Activated CD4-positive, alpha-beta T cell treated with anti-CD3 and anti-CD28 coated beads, Interleukin-10, Interleukin-2, amounts not matched to agents 100 ng/mL and 50 ng/mL, durations not matched to agents 16 hours and 8 hours (primary cell): ENCODE measurements around the gene CACYBP.
A peak's percentile ranks its signal among the peaks of the same experiment; 100 is the strongest.
"Not testable (repeated sequence)": the region's sequence is repeated elsewhere in the genome, so short reads cannot be mapped to it uniquely, and the experiment has no call there.

Experiments used
- DNase-seq: peaks from one replicate; pipeline ENCODE4 v3.0.0-alpha.2; 2020

The CACYBP gene

DNA sequence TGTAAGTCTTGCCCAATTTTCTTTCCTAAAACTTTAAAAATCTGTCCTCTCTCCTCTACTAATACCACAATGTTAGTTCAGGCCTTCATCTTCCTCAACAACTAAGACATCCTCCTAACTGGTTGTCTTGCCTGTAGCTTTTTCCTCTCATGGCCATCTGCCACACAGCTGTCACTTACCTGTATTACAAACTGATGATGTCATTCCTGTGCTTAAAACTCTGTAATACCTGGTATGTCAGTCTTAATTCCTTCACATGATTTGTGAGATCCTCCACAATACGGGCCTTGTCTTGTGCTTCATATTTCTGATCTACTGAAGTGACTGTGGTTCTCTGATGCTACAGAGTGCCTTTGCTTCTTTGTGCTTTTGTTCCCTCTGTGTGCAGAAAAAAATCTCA lies 13.7 kb downstream of the CACYBP start:
- no peak for DNase-seq

DNA sequence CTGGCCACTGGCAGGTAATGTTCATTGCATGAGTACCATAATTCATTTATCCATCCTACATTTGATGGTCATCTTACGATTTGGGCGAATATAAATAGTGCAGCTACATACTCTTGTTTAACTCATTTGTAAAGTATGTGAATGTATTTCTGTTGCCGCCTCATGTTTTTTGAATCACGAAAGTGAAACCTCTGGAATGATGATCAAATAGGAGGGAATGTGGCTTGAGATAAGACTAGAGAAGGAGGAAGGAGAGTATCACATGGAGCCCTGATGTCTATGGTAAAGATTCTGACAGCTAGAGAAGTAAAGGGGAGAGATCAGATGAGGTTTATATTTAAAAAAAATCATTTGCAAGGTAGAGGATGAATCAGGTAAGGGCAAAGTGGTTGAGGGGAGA lies 15.5 kb downstream of the CACYBP start:
- DNase-seq: no peak

DNA sequence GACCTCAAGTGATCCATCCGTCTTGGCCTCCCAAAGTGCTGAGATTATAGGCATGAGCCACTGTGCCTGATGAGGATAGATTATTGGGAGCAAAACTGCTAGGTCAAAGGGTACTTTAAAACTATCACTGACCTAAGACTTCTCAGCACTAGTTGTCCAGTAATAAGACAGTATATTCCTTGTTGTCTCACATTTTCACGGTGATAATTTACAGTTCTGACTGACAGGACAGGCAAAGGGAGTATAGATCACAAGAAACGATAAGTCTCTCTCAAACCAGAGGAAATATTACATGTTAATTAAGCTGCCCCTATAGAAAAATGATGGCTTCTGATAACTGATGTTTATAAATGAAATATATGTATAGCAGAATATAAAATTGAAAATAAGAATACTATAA lies 19.8 kb downstream of the CACYBP start:
- DNase-seq: no peak

DNA sequence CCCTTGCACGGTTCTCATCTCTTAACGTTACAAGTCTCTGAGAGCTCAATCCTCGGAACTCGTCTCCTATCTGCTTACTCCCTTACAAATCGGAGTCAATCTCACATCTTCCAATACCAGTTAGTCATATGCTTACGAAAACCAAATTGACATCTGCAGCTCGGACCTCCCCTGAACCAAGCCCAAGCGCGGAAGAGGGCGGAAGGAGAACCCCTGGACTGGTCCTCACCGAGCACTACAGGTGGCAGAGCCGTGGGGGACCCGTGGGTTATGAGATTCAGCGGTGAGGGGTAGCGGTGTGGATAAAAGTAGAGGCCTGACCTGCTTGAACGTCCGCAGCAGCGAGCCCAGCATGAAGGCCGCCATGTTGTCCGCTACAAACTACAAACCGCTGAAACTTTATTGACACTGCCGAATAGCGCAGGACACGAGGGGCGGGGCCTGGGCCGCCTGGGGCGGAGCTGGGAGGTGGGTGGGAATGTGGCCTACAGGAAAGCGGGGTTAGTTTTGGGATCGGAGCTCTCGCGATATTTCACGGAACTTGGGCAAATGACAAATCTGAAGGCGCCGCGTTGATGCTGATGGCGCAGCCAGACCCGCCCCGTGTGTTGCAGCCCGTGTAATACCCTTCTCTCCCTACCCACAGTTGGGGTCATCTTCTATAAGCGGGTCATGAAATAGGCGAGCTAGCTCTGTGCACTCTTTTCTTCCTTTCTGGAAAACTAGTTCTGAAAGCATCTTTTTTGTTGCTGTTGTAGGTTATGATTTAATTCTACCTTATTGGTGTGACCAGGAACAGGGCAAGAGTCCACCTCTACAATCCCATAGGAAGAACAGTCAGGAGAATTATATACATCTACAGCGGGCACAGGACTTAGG lies 23.5 kb downstream of the CACYBP start, which contains the start of gene MRPS14:
MRPS14 (minus strand) TSS at position 383 of the 879 bp plus-strand sequence; CDS start at position 366, 17 bp downstream.
- DNase-seq: peak; percentile 99

DNA sequence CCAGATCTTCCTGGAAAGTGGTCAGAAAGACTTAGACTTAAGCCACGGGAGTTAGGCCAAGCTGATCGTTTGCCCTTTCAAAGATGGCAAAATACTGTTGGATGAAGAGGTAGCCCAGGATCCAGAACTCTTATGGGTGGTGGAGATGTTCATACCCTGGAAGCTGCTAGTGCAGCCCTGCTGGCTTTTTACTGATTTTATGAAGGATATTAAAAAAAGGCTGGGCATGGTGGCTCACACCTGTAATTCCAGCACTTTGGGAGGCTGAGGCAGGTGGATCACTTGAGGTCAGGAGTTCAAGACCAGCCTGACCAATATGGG lies 24.1 kb downstream of the CACYBP start:
- DNase-seq: not testable (repeated sequence)

DNA sequence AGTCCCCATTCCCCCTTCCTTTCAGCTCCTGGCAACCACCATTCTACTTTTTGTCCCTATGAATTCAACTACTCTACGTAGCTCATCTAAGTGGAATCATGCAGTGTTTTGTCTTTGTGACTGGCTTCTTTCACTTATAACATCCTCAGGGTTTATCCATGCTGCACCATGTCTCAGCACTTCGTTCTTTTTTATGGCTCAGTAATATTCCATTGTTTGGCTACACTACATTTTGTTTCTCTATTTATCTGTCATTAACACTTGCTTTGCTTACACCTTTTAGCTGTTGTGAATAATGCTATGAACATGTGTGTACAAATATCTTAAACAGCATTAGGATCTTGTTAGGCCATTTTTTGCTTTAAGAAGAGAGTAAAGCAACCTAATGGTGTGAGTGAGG lies 25.0 kb downstream of the CACYBP start:
- DNase-seq: no peak

DNA sequence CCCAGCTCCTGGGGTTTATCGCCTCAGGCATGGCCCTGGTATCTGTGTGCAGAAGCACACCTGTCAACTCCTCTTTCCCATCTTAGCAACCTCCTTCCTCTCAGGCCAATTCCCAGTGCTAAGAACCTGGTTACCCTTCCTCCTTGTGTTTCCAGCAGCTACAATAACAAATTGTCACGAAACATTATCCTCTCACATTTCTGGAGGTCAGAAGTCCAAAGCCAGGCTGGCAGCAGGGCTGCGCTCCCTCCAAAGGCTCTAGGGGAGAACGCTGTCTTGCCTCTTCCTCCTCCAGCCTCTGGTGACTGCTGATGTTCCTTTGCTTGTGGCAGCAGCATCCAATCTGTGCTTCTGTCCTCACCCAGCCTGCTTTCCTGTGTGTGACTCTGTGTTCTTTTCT lies 34.2 kb downstream of the CACYBP start:
- no peak for DNase-seq

DNA sequence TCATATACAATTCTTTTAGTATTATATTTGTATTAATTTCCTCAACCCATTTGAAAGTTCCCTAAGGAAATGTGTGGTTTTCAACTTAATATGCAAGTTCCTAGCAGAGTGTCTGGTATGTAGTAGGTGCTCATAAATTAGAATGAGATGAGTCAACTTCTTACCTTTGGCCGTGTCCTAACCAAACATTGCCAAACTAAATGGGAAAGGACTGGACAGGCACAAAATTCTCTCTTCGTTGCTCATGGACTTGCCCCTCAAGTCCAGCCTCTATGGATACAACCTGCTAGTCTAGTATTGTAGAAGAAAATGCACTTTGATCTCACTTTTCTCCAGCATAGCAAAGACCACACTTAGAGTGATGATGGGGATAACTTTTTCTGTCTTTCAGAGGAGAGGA lies 35.0 kb downstream of the CACYBP start:
- DNase-seq: no peak

DNA sequence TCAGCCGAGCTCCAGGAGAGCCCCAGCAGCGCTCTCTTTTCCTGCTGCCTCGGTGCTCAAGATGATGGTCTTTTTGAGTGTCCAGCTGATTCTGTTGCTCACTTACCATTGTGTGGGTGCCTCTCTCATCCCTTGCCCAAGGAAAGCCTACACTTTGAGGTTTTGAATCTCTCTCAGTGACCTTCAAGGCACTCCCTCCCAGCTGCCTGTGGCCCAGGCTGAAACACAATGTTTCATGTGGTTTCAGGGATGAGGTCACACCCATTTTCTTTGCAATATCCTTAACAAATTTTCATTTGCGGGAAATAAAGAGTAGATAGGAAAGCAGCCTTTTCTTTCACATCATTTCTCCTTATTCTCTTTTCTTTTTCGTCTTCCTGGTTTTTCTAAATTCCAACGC lies 36.1 kb downstream of the CACYBP start:
- no peak for DNase-seq

DNA sequence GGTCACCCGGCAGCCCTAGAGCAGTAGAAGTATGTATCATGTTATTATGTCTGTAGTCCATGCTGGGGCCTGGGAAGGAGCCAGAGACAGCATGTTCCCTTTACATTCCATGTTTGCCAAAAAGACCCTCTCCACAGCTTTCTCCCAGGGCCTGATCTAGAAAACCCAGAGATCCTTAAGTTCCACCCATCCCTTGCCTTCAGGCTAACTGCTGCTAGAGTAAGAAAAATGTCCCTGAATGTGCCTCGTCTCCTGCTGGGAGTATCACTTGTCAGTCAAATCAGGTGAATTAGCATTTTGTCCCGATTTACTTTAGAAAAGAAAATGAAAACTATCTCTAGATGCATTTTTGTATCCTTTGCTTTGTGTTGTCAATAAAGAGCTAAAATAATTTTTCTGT lies 36.7 kb downstream of the CACYBP start:
- DNase-seq: no peak

DNA sequence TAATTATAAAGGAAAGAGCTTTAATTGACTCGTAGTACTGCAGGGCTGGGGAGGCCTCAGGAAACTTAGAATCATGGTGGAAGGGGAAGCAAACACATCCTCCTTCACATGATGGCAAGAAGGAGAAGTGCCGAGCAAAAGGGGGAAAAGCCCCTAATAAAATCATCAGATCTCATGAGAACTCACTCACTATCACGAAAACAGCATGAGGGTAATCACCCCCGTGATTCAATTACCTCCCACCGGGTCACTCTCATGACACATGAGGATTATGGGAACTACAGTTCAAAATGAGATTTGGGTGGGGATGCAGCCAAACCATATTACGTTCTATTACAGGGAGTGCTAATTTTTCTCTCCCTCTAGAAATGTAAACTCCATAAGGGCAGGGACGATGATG lies 37.7 kb downstream of the CACYBP start:
- no peak for DNase-seq

DNA sequence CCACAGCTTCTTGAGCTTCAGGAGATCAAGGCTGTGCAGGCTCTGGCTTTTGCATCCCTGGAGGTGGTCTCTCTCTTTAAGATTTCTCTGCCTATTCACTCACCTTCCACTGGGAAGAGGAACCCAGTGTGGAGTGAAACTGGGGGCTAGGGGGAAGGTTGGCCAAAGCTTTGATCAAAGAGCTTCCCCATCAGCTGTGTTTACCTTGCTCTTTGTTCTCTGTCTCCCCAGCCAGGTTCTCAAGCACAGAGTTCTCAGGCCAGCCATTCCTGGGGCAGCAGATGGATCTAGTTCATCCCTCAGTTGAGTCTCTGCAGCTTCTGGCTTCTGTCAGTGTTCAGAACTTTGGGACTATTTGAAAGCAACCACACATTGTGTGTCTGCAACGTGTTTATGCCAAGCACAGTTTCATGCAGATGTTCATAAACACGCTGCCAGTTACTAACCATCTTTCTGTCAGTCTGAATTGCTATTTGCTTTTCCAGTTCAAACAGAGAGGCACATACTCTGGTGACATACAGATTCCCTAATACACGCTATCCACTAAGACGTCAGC lies 40.7 kb downstream of the CACYBP start:
- DNase-seq: no peak

DNA sequence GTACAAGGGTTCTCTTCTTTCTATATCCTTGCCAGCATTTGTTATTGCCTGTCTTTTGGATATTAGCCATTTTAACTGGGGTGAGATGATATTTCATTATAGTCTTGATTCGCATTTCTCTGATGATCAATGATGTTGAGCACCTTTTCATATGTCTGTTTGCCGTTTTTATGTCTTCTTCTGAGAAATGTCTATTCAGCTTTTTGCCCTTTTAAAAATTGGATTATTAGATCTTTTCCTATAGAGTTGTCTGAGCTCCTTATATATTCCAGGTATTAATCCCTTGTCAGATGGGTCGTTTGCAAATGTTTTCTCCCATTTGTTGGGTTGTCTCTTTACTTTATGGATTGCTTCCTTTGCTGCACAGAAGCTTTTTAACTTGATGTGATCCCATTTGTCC lies 42.9 kb downstream of the CACYBP start:
- no peak for DNase-seq

DNA sequence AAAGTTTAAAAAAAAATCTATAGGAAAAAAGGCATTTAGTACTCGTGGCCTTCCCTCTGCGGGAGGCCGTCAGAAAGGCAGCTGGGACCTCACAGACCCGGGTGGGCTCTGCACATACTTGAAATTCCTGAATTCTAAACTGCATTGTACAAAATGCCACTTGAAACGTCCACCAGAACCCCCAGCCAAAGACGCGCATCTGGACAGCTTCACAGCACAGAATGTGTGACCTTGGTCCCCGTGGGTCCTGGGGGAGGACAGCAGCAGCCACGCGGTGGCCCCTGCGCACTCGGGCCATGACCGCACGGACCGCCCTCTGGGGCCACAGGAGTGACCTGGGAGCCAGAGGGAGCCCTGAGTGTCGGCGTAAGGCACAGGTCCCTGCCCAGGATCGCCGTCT lies 44.1 kb downstream of the CACYBP start:
- DNase-seq: no peak

DNA sequence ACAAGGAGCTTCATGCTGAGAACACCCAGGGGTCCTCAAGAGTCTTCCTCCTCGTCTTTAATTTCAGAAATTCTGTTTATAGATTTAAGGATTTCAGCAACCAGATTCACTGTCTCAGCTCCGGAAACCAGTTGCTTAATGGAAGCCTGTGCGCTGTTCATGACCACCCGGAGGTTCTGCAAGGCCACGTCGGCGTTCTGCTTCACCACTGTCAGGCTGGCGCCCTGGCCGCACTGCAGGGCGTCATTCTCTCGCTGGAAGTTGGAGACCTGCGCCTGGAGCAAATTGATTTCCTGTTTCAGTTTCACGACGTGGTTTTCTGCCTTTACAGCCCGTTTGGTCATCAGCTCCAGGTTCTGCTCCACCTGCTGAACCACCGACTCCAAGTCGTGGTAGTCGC lies 44.8 kb downstream of the CACYBP start:
- not testable (repeated sequence) for DNase-seq

DNA sequence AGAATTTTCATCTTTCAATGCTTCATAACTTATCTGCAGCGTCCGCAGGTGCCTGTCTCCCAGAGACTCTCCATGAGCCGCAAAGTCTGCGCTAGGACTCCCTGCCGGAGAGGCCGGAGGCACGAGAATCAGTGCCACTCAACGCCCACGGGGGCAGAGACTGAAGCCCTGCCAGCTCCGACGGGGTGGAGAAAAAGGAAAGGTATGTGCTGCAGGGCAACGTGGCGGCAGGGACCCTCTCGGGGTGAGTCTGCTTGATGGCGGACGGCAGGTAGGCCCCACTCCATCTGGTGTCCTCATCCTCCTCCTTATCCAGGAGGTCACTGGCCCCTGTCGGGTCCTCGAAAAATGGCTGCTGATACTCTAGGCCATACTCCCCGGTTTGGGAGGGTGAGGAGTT lies 45.4 kb downstream of the CACYBP start:
- DNase-seq: no peak

DNA sequence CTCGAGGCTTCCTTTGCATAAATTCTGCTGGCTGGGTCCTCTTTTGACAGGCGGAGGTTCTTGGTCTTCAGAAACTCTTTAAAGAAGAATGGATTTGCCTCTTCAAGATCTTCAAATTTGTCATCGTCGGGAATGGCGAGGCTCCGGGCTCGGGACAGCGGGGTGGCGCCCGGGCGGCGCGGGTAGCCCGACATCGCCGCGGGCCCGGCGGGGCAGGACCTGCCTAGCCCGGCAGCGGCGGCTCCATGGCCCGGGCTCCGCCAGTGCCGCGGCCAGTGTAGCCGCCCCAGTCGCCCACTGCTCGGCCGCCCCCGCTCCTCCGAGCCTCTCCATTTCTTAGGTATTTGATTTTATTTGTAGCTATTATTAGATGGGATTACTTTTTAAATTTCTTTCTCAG lies 45.8 kb downstream of the CACYBP start:
- no peak for DNase-seq

DNA sequence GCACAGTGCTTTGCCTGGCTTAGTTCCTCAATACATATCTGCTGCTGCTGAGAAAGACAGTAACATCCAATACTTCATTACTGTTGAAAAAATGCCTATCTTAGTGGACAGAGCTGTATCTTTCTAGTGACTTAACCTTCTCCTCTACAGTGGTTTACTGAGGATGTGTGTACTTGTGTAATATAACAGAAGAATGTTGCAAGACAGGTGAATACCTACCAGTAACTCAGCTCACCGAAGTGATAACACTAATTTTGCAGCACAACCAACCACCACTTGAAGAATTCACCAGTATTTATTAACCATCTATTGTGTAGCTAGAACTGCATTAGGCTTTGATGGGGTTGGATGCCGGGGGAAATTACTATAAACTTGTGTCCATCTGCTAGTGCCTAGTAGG lies 51.2 kb downstream of the CACYBP start:
- no peak for DNase-seq

DNA sequence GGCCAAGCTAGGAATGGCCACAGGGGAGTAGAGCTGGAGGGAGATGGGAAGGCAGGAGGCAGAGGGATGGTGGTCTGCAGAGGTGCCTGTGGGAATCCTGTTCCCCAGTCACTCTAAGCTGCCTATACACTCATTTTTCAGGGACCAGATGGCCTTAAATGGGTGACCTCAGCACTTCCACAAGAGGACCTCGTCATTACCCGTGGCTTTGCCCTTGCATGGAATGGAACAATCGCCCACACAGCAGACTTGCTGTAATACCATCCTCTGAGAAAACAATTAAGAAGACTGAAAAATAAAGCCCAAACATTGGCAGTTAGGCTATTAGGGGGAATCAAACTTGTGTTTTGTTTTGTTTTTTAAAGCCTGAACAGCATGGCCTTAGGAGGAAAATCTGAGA lies 55.0 kb downstream of the CACYBP start:
- DNase-seq: no peak
